Suprapubic skin (tissue), 4 donors: ENCODE results near the gene SREK1IP1.
"Not testable (repeated sequence)": the region's sequence is repeated elsewhere in the genome, so short reads cannot be mapped to it uniquely, and the experiment has no call there.

Experiments
- CTCF ChIP-seq, 2 donors: fragments of 200-600 bp in 1 of 2; fragments of 450-650 bp in 1 of 2; sonication (generic) in 1 of 2; IDR thresholded peaks; one replicate each; pipeline ENCODE4 v1.5.1; 2016 to 2019; ENCODE audit warnings: antibody characterized with exemption in 2 of 2, mild to moderate bottlenecking in 1 of 2, moderate library complexity in 1 of 2
- EP300 ChIP-seq: sonication (generic); formaldehyde crosslinking; IDR thresholded peaks from one replicate; pipeline ENCODE4 v1.6.1; 2017; ENCODE audit warnings: antibody characterized with exemption
- POLR2A ChIP-seq, 2 donors: fragments of 450-650 bp; IDR thresholded peaks; one replicate each; pipeline ENCODE4 v1.6.1; 2017; ENCODE audit warnings: antibody characterized with exemption in 2 of 2, mild to moderate bottlenecking in 2 of 2, moderate library complexity in 2 of 2
- POLR2AphosphoS5 ChIP-seq, 3 donors: sonication (generic); formaldehyde crosslinking; IDR thresholded peaks; one replicate each; pipeline ENCODE4 v1.6.1; 2017; ENCODE audit warnings: antibody characterized with exemption in 3 of 3

DNA sequence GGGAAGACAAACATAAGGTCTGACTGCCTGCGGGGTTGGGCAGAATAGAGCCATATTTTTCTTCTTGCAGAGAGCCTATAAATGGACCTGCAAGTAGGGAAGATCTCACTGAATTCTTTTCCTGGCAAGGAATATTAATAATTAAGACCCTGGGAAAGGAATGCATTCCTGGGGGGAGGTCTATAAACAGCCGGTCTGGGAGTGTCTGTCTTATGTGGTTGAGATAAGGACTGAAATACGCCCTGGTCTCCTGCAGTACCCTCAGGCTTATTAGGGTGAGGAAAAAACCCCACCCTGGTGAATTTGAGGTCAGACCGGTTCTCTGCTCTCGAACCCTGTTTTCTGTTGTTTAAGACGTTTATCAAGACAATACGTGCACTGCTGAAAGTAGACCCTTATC, 72.1 kb downstream of the SREK1IP1 start:
- TF ChIP-seq CTCF (IDR thresholded peaks at IDR 0.05); EP300; POLR2A (IDR thresholded peaks at IDR 0.05); POLR2AphosphoS5 (IDR thresholded peaks at IDR 0.05): not testable (repeated sequence)
